Inferior parietal cortex (tissue), 1 donor: ENCODE data around the gene RPA4.
"Not testable (repeated sequence)": the region's sequence is repeated elsewhere in the genome, so short reads cannot be mapped to it uniquely, and the experiment has no call there.

Source experiments
- DNase-seq: peaks from one replicate; pipeline ENCODE4 v3.0.0-alpha.2; 2016; ENCODE audit errors: extremely low spot score

Gene RPA4, protein sequence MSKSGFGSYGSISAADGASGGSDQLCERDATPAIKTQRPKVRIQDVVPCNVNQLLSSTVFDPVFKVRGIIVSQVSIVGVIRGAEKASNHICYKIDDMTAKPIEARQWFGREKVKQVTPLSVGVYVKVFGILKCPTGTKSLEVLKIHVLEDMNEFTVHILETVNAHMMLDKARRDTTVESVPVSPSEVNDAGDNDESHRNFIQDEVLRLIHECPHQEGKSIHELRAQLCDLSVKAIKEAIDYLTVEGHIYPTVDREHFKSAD

GRCh38 chrX:96883608-96884007, at the start of gene RPA4:
Gene RPA4 (plus strand): TSS chrX:96883908. CDS start chrX:96884311, 403 bp downstream.
- DNase-seq, result no peak

GRCh38 chrX:96834137-96834536, 49.6 kb upstream of the RPA4 start:
- DNase-seq, result no peak

- DNase-seq, result no peak
These were observed 47.9 kb upstream of the RPA4 start for GRCh38 chrX:96835660-96836289.

DNA sequence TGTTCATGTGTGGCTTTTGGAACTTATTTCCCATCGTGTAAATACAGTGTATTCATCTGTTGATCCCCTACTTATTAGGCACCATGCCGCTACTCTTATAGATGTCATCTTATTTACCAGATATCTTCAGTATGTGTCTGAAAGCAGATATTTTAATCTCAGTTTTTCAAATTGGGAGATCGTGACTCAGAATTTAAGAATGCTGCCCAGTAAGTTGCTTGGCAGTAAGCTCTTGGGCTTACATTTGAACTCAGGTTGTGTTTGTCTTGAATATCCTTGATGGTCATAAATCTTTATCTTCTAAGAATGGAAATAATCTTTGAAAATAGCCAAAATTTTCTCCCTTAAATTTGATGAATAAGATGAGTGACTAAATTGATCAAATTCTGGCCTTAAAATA, 45.9 kb upstream of the RPA4 start:
- DNase-seq, result no peak

DNA sequence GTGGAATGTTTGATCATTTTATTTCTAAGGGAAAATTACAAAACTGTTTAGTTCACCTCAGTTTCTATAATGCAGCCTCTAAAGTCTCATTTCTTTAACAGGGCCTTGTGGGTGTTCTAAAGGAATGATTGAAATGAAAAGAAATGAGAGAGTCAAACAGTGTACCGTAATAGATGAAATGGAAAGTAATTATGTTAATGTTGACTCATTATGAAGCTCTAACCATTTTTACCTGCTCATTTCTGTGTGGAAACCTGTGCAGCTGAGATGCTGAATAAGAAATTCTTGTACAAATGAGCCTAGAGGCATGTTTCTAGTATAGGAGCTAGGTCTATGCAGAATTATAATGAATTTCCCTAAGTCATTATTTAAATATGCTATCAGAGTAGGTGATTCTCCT, 45.2 kb upstream of the RPA4 start:
- no peak for DNase-seq

- no peak for DNase-seq
These were observed 42.4 kb upstream of the RPA4 start for GRCh38 chrX:96841325-96841724.

- DNase-seq, result not testable (repeated sequence)
These were observed 41.8 kb upstream of the RPA4 start for GRCh38 chrX:96841866-96842265.

DNA sequence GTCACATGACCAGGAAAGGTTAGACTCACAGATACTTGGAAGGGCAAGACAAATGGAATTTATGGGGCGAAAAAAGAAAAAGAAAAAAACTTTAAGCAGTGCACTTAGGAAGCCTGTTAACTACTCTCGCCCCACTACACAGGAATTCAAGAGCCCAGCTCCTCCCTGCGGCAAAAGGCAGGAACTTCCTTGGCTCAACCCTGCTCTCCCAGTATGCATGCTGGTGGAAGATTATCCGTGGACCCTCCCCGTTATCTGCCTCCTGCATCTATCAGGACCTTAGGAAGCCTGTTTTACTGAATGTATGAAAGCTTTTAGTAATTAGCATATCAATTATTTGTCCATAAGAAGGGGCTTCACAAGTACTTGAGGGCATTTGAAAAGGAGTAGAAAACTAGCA, 40.1 kb upstream of the RPA4 start:
- no peak for DNase-seq

DNA sequence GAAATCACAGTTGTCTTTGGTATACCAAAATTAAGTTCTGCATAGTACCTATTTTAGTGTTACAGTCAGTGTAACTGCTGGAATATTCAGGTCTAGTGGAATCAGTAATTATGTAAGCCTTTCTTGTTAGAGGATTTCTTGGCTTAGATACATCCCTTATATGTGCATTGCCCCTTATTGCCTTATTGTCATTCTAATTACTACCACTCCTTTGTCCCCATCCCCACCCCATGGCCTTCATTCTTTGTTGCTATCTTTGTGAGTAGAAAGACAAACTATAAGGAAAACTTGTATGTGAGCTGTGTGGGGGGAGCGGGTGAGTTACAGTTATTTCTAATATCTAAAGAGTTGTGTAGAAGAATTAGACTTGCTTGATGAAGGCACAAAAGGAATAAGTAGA, 36.9 kb upstream of the RPA4 start:
- no peak for DNase-seq

- not testable (repeated sequence) for DNase-seq
These were observed 24.3 kb upstream of the RPA4 start for GRCh38 chrX:96859422-96859821.

GRCh38 chrX:96861218-96861617, 22.5 kb upstream of the RPA4 start:
- no peak for DNase-seq

GRCh38 chrX:96861661-96862060, 22.0 kb upstream of the RPA4 start:
- no peak for DNase-seq

GRCh38 chrX:96884027-96884426, 319 bp downstream of the RPA4 start:
- no peak for DNase-seq

DNA sequence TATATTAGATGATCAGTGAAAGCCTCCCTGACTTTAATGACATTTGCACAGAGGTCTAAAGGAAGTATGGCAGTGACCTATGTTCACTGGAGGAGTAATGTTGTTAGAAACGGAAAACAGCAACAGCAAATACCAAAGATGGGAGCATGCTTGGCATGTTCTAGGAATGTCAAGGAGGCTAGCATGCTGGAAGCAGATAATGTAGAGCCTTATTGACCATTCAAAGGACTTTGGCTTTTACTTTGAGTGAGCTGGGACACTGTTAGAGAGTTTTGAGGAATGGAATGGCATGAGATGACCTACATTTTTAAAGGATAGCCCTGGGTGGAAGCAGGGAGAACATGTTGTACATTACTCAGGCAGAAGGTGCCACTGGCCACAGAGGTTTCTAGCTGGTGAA, 6.0 kb downstream of the RPA4 start:
- DNase-seq, result no peak

GRCh38 chrX:96906741-96907140, 23.0 kb downstream of the RPA4 start:
- no peak for DNase-seq

DNA sequence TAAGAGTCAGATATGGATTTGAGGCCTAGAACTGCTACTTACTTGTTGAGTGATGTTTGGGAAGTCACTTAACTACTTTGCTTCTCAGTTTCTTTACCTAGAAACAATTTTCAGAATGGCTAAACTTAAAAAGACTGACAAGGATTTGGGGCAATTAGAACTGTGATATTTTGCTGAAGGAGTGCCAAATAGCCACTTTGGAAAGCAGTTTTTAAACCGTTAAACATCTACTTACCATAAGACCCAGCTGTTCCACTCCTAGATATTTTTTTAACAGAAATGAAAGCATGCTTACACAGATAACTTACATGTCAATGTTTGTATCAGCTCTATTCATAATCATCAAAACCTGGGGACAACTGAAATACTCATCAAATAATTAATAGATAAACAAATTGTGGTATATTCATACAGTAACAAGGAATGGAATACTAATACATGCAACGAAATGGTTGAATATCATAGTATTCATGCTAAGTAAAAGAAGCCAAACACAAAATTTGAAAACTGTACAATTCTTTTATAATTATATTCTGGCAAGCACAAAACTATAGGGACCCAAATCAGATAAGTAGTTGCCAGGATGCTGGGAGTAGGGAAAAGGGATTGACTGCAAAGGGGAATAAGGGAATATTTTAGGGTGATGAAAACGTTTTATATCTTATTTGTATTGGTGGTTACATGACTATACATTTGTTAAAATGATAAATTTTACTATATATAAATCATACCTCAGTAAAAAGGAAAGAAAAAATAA, 24.0 kb downstream of the RPA4 start:
- no peak for DNase-seq

- DNase-seq, result no peak
These were observed 25.6 kb downstream of the RPA4 start for GRCh38 chrX:96909291-96909690.

DNA sequence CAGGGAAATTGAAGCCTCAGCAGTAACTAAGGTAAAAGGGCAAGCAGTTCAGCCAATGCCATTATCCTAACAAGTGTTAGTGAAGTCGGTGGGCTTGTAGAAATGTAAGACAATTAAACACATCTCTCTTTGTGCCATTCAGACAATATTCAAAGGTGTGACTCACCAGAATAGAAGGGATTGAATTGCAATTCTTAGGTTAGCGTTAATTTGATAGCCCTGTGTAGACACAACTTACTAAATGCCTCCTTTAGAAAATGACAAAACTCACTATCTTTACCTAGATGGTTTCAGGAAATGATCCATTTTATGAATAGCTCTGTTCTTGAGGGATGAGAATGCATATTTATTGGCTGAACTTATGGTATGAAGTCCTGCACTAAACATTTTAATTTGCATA, 35.2 kb downstream of the RPA4 start:
- DNase-seq, result no peak

DNA sequence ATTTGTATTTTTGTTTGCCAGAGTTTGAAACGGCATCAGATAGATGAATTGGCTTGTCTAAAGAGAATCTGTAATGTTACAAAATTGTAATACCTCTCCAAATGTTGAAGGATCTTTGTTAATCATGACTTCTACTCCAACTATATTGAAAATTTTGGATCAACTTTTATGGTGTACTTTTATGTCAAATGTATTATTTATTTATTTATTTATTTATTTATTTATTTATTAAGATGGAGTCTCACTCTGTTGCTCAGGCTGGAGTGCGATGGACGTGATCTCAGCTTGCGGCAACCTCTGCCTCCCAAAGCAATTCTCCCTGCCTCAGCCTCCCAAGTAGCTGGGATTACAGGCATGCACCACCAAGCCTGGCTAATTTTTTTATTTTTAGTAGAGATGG, 36.0 kb downstream of the RPA4 start:
- DNase-seq, result no peak

- DNase-seq, result no peak
These were observed 40.9 kb downstream of the RPA4 start for GRCh38 chrX:96924581-96924980.

DNA sequence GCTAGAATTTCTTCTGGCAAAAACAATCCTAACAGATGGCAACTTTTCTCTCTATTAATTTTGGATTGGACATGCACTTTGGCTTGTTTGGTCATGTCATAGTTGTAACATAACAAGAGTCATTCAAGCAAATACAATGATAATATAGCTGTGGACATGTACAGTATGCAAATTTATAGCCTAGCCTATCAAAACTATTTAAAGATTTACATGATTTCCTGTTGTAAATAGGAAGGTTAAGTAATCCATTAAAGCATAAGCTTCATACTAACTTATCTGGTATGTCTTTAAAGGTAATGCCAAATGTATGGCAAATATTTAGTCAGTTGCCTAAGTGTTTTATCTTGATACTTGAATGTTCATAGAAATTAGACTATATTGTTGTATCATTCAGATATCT, 45.3 kb downstream of the RPA4 start:
- DNase-seq, result no peak
